Activated CD4-positive, alpha-beta T cell treated with anti-CD3 and anti-CD28 coated beads, Interleukin-10, Interleukin-2, amounts not matched to agents 100 ng/mL and 50 ng/mL, durations not matched to agents 16 hours and 8 hours (primary cell): ENCODE measurements around the gene SNX9.

Source experiments
- DNase-seq: peaks from one replicate; pipeline ENCODE4 v3.0.0-alpha.2; 2020

The SNX9 gene

DNA sequence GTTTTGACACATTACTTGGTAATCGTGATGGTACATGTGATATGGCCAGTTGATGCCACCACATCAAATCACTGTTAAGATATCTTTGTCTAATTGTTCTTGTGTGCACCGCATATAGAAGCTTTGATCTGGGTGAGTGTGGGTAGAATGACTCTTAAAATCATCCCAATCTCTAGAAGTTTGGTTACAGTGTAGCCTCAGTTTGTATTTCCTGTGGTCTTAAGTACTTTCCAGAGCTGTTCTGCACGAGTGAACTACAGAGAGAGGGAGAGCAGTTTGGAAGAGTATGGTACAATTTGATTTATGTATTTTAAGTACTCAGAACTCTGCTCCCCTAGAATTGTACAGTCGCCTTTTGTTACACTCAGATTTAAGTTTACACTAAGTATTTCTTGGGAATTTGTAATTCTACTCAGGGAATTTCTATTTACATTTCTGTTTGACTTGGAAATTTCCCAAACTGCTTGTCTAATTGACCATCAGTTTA lies 37.5 kb downstream of the SNX9 start:
- peak; percentile 43 for DNase-seq

DNA sequence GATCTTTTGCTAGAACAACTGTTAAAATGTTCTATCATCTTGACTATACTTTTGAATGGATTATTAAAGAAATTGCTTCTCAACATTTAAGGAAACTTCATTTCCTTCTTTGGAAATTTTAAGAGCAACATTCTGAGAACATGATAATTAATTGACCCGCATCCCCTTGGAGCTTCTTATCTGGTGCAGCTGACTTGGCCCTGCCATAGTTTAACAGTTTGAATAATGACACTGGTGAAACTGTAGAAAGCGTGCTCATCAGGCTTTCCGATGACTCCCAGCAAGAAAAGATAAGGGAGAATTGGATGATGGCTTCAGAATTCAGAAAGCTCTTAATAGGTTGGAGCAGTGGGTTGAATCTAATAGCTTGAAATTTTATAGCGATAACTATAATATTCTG lies 38.1 kb downstream of the SNX9 start:
- no peak for DNase-seq

DNA sequence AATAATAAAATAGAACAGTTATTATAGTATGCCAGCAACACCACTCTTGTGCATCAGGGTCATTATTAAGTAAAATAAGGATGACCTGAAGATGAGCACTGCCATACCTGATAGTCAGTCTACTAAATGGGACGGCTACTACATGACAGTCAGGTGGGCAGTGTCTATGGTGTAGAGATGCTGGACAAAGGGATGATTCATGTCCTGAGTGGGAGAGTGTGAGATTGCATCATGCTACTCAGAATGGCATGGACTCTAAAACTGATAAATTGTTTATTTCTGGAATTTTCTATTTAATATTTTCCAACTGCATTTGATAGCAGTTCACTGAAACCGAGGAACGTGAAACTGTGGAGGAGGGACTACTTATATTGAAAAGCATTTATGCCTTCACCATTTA lies 38.8 kb downstream of the SNX9 start:
- no peak for DNase-seq

DNA sequence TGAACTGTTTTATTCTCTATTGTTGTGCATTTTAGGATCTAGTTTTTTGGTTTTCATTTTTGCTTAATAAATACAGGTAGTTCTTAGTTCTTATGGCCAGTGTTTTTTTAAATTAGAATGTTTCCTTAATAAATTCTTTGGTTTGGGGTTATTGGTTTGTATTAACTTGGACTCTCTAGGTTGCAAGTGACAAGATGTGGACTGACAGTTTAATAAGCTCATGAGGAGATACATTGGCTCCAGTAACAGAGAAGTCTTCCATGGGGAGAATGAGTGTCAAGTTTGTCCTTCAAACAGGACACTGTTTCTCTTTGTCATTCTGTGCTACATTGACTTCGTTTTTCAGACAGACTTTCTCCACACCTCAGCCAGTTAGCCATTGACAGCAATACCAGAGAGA lies 39.7 kb downstream of the SNX9 start:
- no peak for DNase-seq

DNA sequence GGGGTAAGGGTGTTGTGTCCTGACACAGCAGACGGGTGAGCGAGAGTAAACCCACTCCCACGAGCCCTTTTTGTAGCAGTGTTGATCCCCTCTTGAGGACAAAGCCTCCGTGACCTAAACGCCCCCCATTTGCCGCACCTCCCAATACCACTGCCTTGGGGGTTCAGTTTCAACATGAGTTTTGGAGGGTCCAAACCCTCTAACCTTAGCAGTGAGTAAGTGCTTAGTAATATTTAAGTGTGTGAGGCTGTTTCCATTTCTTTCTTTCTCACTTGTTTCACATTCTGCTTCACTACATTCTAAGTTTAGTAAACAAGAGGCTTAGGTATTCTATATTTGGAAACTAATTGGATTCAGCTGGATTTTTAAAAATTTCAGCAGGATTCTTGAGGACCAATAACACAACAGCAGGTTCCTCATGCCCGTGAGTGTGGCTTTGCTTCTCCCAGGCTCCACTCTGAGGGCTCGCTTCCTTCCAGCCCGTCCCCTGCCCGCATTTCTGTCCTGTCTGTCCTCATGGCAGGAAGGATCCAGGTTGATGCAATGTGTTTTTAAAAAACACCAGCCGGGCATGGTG lies 41.2 kb downstream of the SNX9 start:
- no peak for DNase-seq

DNA sequence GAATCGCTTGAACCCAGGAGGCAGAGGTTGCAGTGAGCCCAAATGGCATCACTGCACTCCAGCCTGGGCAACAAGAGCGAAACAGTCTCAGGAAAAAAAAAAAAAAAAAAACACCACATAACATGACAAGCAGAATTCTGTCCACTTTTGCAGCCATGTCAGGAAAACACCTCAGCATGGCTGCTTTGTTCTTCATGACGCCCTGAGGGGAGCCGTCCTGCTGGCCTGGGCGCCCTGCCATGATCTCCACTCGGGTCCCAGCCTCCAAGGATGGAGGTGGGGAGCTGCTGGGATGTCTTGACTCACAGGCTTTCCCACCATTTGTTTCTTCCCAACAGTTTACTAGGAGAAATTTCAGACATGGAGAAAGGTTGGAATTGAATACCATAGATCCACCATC lies 42.2 kb downstream of the SNX9 start:
- DNase-seq = no peak

DNA sequence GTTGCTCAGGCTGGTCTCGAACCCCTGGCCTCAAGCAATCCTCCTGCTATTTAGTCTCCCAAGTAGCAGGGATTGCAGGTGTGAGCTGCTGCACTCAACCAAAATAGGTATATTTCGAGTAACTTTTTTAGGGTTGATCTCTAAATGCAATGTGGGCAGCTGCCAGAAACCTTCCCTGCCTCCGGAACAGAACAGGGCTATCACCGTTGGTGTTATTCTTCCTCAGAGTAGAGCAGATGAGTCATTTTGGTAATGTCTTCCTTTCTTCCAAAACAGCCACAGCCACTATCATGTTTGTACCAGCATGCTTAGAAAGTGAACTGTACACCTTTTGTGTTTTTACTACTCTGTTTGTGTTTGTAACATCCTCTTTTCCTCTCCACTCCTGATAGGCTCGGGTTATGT lies 44.1 kb downstream of the SNX9 start:
- peak; percentile 46 for DNase-seq

DNA sequence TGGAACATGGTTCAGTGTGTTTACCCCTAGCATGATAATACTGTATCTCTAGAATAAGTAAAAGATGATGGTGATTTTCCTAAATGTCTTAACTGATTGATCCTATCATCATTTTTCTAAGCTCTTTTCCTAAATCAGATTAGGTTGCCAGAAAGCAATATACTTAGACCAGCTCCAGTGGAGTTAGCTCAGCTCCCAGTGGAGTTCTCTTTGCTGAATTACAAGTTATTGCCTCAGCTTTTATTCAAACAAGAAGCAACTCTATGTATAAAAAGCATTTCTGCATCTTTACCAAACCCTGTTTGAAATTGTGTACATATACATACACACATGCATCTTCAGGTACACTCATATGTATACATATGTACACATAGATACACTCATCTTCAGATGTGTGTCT lies 44.9 kb downstream of the SNX9 start:
- no peak for DNase-seq

DNA sequence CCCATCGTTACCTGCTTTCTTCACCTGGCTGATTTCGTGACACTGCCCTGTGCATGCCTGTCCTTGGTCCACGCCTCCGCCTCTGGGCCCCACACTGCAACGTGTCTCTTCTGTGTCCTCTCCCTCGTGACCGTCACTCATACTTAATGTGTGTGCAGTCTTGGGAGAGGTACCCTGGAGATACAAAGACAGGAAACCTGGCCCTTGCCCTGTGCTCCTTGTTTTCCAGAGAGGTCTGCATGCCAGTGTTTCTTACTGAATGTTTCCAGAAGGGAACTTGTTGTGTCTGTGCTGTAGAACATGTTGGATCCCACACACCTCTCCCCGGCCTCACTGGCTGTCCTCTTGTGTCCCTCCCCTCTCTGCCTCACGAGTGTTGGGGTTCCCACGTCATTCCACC lies 45.8 kb downstream of the SNX9 start:
- no peak for DNase-seq

DNA sequence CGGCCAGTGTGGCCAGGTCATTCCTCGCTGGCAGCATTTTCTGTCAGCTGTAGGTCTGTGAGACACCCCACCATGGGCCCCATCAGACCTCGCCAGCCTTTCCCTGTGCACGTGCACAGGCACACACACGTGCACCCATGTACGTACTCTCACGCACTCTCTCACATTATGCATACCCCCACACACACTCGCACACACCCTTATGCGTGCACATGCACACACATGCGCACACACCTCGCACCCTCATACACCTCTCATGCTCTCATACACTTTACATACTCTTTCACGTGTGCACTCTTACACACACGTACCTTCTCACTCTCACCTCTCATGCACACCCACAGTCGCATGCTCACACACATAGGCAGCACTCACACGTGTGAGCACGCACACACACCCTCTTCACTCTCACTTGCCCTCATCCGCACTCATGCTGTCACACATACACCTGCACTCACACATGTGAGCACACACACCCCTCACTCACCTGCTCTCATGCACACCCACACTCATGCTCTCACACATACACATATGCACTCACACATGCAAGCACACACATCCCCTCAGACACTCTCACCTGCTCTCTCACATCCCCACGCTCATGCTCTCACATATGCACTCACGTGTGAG lies 46.7 kb downstream of the SNX9 start:
- DNase-seq = no peak

DNA sequence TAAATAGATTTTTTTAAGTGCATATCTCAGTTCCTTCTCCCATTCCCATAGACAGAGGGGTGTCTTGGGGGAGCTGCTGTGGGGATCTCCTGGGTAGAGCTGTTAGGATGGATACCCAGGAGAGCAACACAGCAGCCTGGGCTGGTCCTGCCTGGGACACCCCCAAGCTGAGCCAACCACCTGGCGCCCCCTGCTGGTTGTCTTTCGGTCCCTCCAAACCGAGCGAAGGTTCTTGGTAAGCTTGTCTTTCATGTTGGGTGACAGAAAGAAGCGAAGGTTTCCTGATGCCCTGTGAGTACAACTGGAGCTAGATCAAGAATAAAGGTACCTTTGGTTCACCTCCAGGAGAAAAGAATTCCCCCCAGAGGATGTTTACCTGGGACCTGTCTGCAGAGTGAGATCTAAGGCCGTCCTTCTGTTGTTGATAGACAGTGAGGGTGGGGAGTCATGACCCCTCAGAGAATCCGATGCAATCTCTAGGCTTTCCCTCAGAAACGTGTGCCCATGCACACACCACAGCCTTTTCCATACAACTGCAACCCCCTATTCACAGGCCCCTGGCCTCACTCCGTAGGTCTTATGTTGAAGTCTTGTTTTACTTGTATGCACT lies 50.8 kb downstream of the SNX9 start:
- DNase-seq = peak; percentile 84

DNA sequence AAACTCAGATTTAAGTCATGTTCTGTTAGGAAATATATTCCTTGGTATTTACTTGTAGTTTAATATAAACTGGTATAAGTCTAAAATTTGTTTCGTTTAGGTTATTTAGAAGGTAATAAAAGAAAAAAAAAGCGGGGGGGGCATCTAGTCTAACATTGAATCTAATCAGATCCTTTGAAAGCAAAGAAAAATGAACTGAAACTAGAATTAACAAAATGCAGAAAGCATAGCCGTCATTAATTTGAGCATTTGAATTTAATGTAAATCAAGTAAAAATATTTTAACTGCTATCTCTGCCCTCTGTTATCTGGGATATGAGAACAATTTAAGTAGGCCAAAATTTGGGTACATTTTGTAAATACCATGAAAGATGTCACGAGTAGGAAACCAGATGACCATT lies 54.1 kb downstream of the SNX9 start:
- DNase-seq = no peak

DNA sequence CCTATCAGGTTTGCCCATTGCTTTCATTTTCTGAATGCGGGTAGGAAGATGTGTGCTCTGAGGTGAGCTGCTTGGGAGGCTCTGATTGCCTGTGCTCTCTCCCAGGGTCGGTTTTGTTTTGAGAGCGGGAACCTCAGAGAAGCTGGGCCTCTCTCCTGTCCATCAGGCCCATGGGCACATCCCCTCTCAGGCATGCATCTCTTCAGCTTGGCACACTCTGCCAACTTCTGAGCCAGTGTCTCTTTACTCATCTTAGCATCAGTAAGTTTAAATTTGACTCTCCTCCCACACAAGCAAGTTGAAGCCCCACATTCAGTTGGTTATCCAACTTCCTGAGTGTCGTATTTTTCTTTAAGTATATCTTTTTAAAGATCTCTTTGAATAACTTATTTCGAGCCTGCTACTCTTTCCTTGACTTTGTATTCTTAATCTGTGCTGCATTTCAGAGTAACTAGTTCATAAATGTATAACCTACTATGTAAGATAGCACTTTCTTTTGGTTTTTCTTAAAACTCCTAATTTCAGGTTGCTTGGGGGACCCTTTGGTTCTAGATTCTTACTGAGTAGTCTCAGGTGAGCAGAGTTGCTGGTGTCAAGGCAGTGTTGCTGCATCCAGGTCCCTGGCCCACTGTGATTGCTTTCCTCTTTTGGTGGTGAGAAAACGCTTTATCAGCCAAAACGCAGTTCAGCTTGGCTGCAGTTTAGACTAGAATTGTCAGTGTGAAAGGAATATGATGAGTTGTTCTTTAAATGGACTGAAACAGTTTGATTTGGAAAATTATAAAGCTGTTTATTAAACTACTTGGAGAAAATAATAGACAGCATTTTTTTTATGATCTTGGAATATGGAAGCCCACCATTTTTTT lies 54.8 kb downstream of the SNX9 start:
- DNase-seq = peak; percentile 19

DNA sequence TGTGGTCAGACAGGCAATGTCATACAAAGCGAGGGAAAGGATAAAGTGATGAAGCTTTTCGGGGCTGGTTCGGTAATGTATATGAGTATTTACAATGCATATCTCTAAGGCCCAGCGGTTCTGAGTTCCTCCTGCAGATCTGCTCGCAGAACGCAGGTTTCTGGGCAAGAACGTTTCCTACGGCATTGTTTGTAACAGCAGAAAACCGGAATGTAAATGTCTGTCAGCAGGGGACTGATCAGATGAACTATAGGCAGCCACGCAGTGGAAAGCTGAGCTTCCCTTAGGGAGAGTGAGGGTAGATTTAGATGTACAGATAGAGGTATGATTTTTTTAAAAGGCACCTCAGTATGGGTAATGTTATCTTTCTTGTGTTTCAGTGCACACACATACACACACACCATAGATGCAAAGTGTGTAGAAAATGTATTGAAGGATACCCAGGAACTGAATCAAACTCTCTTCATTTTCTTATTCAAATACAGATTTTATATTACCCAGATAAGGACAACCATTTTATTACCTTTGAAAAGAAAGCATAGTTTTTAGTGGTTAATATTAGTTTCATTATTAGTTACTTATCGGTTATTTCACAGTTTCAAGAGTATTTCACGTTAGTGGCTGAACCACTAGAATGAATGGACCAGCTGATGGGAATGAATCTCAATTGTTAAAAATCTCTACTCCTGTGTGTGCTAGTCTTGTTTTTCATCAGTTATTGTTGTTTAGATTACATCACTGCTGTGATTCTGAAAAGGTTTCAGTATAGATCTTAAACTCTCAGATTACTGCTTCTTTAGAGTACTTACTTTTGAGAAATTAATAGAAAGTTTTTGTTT lies 56.2 kb downstream of the SNX9 start:
- DNase-seq = peak; percentile 60

DNA sequence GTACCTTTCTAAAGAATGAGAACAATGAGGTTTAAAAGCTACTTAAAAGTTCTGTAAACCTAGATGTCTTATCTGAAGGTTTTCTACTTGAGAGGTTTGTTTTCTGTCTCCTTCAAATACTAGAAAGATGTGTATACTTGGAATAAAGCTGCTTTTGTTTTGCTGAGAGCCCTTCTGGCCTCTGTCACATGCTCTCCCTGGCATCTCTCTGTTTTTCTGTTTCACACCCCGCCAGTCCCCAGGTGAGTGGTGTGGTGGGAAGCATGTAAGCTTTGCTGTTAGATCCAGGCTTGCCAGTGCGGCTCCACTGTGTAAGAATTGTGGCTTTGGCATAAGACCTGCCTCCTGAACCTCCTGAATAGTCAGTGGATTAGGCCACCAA lies 56.8 kb downstream of the SNX9 start:
- DNase-seq = no peak

DNA sequence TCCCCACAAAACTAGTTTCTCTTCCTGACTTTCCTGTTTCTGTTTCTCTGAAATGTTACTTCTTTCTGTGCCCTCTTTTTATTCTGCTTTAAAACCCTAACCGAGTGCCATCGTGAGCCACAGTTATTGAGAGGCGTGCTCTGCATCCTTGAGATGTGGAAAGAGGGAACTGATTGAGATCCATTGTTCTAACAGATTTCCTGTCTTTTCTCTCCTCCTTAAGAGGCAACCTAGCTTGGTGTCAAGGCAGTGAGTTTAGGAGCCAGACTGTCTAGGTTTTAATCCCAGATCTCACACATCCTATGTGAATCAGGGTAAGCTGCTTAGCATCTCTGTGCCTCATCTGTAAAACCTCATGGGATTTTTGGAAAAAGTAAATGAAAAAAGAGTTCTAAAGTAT lies 57.5 kb downstream of the SNX9 start:
- DNase-seq = no peak

DNA sequence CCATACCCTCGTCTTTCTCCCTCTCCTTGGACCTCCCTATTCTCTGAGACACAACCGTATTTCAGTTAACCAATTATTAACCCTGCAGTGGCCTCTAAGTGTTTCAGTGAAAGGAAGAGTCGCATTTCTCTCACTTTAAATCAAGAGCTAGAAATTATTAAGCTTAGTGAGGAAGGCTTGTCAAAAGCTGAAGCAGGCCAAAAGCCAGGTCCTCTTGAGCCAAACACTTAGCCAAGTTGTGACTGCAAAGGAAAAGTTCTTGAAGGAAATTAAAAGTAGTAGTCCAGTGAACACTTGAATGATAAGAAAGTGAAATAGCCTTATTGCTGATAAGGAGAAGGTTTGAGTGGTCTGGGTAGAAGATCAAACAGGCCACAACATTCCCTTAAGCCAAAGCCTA lies 58.3 kb downstream of the SNX9 start:
- DNase-seq = no peak

DNA sequence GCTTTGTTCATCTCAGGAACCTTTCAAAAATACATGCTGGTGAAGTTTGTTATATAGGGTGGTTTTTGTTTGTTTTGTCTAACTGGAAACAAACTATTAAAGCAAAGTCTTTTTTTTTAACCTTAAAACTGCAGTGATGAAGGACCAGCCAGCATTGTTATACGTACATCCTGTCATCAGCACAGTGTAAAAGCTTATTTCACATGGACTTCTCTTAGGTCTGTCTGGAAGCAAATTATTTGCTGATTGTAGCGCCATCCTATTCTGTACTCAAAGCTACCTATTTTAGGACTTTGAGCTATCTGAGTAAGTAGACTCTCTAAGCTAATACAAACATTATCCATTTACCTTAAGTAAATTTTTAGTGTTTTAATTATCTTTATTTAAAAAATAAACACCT lies 61.7 kb downstream of the SNX9 start:
- no peak for DNase-seq

DNA sequence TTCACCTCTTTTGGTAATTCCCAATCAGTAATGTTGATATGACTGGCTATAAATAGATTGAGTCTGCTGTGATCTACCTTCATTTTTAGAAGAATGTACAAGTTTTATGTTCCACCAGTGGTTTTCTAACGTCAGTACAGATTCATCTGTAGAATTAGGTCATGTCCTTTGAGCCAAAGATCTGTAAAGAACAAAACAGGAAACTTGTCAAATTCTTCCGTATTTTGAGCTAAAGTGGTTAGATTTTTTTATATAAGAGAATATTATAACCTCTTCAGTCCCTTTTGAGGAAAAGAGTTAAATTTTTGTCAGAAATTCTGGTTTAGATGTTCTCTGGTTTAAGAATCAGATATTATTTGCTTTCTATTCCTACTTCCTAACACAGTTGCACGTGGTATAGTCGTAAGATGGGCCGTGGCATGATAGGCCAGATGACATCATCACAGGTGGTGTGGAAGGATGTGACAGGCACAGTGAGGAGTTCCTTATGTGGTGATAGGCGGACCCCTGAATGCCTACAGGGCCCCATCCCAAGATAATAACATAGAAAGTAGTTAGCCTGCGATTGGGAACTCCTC lies 62.3 kb downstream of the SNX9 start:
- DNase-seq = peak; percentile 58

DNA sequence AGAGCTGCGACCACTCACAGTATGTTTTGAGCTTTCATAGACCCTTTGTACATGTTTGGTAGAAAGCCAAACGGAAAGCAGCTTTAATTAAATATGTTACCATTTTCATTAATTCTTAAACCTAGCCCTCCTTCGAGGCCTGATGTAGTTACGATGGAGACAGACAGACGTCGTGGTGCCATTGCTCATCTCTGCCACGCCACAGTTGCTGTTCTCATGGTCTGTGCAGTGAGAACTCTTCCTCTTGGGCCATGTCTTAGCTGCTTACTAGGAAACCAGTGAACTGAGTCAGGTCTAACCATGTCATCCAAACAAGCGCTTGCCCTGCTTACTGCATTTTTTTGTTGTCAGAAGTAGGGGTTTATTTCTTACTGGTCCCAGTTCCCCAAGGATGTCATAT lies 62.8 kb downstream of the SNX9 start:
- DNase-seq = peak; percentile 15

DNA sequence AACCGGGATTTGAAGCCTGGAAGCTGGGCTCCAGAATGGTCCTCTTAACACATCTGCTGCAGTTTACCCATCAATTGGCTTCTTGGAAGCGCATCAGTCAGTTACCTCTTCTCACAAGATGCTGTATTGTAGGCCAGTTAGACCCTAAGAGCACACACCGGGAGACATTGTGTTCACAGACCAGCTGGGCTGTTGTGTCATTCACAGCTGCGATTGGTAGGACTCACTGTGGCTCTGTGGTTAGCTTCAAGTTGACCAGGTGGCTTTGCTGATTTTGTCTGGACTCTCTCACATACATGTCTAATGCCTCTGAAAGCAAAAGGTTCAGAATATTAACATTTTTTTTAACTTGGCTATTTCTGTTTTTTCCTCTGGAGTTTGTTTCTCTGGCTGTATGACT lies 64.8 kb downstream of the SNX9 start:
- DNase-seq = no peak
